COR-L47 (cell line): ENCODE measurements around the gene H2AZ1.
A peak's percentile ranks its signal among the peaks of the same experiment; 100 is the strongest.
"Not testable (repeated sequence)": the region's sequence is repeated elsewhere in the genome, so short reads cannot be mapped to it uniquely, and the experiment has no call there.

Source experiments
- DNase-seq: peaks from one replicate; lab custom pipeline; 2025; lab: John Stamatoyannopoulos, UW

The H2AZ1 gene

DNA sequence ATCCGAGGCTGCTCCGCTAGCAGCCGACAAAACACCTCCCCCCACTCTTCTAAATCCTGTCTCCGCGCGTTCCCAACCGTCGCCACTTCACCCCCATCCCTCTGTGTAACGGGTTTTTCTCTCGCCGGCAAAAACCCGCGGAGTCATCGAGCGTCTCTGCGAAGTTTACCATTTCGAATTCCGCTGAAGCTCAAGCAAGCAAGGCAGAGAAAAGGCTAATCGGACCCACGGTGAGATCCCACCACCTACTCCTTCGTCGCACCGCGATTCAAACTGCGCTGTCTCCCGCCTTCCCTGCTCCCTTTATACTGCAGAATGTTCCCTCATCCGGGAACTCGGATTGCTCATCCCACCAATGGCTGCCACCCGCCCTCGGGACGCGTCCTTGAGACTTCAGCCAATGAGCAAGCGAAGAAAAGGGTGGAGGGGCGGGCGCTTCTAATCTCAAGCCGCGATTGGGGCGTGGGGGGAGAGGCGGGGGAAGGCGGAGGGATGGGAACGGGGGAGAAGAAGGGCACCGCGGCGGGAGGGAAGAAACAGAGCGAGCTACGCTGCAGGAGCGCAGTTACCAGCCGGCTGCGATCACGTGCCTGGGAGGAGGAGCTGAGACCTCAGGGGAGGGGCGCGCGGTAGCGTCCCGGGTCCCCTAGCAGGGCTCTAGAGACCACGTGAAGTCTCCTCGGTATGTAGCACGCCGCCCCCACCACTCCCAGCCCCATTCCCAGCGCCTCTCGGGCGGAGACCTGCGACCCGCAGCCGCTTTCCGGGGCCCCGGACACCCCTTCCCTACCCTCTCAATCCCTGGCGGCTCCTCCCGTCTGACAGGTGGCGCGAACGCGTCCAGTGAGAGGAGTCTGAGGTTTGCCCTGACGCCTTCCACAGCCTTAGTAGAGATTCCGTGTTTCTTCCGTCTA is at the start of gene H2AZ1:
H2AZ1 (minus strand) TSS at position 277 of the 914 bp plus-strand sequence; CDS start at position 172, 105 bp downstream.
- peak; percentile 100 for DNase-seq

DNA sequence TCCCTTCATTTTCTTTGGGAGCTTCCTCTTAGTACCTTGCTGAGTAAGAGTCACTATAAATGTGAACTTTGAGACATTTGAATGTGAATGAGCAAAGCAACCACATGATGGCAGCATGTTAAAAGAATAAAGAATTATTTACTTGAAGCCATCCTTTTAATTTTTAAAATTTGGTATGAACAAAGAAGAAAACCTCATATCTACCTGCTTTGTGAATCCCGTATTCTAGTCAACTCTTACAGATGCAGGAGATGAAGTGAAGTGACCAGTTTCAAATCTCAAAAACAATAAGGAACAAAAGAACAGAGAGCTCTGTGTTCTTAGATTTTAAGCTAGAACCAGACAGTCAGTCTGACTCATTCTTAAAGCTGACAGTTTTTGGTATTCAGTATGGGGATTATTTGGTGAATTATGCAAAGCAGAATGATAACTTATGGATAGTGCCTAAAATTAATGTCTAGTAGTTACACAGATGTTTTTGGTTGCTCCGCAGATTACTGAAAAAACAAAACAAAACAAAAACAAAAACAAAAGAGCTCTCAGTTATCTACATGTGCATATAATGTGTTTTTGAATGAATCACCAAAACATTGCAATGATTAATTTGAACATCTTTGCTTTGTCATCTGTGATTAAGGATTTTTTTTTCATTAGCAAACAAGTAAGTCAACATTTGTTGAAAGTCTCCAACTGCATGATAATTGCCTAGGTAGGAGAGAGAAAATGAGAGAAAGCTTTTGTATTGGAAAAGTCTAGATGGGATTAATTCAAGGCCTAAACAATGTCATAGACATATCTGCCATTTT is 48.2 kb upstream of the H2AZ1 start:
- peak; percentile 29 for DNase-seq

DNA sequence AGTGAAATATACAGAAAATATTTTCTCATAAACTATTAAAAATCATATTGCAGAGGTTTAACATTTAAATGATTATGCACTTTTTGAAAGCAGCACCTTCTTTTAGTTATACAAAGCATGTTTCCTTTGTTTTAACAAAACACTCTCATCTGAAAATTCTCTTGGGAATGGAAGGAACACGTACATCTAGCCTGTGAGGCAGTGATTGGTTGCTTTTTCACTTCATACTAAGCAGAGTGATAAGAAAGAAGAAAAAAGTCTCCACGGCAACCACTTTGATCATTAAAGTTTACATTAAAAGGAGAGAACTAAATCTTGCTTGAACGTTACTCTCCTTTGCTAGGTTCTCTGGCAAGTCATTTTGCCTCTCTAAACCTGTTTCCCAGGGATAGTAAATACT is 41.7 kb upstream of the H2AZ1 start:
- DNase-seq = no peak

DNA sequence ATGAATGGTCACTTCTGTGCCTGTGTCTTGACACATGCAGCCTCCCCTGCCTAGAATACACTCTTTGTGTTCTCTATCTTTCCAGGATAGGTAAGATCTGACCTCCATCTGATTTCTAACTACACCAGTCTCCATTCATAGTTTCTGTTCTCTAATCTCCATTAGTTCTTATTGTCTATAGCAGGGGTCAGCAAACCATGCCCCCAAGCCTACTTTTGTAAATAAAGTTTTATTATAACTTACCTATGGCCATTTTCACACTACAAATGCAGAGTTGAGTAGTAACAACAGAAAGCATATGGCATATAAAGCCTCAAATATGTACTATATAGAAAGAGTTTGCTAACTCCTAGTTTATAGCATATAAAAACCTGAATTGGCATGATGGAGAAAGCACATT is 37.6 kb upstream of the H2AZ1 start:
- no peak for DNase-seq

DNA sequence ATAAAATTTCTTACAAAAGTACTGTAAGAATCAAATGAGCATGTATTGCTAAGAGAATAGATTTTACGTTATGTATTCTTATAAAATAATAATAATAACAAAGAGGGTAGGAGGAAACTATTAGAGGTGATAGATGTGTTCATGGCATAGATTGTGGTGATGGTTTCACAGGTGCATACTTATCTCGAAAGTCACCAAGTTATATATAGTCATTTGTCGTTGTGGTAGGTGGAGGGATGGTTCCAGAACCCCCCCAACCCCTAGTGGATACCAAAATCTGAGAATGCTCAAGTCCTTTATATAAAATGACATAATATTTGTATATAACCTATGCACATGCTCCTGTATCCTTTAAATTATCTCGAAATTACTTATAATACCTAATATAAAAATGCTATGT is 36.7 kb upstream of the H2AZ1 start:
- no peak for DNase-seq

DNA sequence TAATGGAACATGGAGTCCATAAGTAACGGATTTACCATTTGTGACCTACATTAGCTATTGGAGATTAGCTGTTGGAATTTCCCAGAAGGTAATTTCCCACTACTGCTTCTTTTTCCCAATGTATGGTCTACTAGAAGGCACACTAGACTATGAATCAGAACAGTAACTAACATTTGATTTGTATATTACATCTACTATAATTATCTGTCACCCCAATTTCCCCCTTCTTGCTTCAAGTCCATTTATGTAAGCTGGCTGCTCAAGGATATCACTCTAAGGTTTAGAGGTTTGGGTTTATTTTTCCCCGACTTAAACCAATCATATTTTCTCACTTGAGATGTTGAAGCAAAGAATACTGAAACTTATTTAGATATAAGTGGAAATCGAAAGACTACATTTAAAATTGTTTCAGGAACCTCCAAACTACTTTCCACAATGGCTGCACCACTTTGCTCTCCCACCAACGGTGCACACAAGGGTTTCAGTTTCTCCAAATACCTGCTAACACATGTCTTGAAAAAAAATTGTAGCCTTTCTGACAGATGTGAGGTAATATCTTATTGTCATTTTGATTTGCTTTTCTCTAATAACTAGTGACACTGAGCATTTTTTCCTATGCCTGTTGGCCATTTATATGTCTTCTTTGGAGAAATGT is 33.3 kb upstream of the H2AZ1 start:
- DNase-seq = no peak

DNA sequence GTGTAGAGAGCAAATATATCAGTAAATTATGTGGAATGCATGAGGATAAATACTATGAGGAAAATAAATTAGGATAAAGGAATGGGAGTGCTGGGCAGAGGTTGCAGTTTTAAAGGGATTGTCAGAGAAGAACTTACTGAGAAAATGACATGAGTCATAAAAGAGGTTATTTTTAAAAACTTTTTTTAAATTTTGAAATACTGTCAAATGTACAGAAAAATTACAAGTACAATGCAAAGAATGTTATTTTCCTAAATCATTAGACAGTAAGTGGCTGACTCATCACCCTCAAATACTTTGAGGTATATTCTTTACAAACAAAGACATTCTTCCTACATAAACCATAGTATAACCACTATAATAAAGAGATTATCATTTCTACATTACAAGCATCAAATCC is 29.8 kb upstream of the H2AZ1 start:
- DNase-seq = no peak

DNA sequence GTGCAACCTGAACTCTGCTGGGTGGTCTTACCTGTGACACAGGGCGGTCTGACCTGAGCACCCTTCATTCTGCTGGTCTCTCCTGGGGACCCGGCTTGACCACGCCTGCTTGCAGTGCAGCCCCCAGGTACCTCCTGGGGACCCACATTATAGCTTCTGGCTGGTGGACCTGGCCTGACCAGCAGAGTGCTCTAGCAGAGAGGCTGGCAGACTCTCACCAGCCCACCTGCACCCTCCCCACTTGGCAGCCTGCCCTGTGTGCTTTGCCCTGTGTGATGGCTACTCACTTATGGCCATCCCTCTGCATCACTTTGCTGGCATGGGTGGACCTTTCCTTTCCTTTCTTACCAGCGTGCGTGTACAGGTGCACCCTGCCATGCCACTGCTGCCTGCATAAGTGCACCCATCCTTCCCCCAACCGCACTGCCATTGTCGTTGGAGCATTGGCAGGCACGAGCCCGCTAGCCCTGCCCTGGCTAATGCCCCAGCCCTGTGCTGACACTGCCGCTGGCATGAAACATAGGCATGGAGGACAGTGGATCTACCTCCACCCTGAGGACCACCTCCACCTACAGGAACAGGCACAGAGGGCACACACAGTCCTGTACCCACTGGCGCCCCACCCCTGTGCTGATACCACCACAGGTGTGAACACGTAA is 21.5 kb upstream of the H2AZ1 start:
- no peak for DNase-seq

DNA sequence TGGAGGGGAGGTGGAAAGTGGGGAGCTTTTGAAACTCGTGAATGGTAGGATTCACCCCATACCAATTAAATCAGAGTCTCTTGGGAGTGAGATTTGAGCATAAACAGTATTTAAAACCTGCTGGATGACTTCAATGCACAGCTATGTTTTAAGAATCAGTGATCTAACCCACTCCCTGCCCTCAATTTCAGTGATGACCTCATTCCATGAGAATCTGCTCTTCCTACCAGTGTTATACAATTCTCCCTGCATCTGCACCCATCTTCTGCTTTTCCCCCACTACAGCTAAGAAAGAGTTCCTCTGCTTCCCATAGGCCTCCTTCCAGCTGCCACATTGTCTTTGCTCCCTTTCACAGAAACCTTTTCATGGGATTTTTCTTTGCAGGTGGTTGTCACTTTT is 18.3 kb upstream of the H2AZ1 start:
- DNase-seq = no peak

DNA sequence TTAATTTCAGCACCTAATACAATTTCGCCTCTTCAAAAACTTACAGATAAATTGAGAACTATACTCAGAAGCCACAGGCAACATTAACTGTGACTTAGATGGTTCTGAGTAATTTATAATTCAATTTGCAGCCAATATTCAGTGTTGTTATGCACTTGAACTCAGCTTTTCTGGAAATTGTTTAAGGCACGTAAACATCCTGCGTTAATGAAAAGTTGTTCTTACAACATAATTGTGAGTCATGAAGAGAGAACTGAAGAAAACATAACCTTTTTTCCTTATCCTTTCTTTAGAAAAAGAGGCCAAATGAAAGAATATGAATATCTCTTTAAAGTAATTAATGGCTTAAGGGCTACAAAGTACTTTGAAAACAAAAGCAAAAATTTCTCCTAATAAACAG is 16.6 kb upstream of the H2AZ1 start:
- no peak for DNase-seq

DNA sequence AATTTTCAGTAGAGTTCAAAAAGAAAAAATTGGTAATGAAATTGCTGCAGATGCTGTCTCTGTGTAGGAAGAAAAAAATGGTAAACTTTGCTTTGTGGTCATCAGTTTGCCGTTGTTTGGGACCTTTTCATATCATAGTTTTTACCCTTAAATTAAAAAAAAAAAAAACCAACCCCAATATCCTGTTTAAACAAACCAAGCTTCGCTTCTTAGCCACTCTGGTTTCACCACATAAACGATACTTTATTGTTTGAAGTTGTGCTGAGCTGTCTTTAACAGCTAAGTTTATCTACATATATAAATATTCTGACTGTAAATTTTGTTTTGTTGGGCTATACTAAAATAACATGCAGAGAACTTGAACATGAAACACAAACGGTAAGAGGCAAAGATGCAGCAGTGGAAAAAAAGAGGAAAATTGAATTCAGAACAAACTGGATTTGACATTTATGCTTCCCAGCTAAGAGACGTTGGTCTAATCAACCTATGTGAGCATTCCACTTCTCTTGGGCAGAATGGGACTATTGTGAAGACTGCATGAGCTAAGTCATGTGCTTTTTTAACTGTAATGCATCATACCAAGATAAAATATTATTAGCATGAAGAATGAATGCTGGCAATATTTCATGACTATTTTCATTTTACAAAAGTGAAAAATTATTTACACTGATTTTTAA is 15.7 kb upstream of the H2AZ1 start:
- DNase-seq = no peak

DNA sequence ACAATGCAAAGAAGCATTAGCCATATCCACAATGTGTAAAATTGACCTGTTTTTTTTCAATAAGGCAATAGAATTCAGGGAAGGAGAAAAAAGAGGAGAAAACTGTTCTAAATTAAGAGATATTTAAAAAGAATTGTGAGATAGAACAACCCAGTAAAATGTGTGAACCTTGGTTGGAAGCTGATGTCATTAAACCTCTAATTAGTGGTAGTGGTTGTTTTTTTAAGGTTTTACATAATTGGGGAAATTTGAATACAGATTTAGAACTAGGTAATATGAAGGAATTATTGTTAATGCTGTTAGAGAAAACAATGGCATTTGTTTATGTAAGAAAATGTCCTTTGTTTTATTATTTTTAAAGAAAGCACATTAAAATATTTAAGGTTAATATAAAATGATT is 15.1 kb upstream of the H2AZ1 start:
- no peak for DNase-seq

DNA sequence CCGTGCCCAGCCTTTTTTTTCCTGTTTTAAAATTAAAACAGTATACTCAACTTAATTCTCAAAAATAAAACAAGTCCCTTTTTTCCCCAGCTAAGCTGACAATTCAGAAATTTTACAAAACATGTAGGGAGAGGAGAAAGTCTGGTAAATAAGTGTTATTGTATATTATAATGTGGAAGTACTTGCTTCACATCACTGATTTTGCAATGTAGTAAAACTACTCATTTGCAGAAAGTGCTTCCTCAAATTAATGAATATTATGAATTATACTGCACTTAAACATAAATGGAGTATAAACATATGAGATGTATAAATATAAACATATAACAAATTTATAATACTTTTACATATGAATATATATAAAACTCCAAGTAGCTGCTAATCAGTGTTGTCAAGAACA is 11.6 kb upstream of the H2AZ1 start:
- DNase-seq = no peak

DNA sequence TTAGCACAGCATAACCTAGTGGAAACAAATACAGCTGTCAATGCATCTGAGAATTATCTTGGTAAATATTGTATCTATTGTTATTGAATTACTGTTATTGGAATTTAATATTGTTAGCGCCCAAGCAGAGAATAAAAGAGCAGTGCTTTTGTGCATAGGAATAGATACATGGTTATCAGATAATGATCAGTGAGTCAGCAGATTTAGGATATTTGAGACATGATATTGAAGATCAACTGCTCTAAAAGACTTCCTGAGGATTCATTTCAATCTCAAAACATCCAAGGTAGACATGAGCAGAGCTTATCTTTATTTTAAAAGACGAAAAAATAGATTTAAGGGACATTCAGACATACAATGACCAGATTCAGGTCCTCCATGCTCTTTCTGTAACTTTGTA is 10.6 kb upstream of the H2AZ1 start:
- DNase-seq = no peak

DNA sequence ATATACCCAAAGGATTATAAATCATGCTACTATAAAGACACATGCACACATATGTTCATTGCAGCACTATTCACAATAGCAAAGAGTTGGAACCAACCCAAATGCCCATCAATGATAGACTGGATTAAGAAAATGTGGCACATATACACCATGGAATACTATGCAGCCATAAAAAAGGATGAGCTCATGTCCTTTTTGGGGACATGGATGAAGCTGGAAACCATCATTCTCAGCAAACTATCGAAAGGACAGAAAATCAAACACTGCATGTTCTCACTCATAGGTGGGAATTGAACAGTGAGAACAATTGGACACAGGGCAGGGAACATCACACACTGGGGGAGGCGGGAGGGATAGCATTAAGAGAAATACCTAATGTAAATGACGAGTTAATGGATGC is 8.1 kb upstream of the H2AZ1 start:
- not testable (repeated sequence) for DNase-seq

DNA sequence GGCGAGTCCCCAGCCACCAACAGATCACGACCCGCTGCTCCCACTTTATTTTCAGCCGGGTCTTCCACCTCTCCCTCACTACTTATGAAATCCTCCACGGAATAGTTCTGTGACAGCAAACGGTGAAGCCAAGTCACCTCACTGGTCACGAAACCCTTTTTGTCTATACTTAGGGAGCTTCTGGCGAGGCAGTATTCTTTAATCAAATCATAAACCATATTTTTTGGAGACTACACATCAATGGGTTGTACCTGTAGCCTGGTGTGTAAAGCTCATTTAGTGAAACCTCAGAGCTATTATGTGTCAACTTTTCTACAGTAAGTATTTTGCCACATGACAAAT is 809 bp upstream of the H2AZ1 start:
- no peak for DNase-seq

DNA sequence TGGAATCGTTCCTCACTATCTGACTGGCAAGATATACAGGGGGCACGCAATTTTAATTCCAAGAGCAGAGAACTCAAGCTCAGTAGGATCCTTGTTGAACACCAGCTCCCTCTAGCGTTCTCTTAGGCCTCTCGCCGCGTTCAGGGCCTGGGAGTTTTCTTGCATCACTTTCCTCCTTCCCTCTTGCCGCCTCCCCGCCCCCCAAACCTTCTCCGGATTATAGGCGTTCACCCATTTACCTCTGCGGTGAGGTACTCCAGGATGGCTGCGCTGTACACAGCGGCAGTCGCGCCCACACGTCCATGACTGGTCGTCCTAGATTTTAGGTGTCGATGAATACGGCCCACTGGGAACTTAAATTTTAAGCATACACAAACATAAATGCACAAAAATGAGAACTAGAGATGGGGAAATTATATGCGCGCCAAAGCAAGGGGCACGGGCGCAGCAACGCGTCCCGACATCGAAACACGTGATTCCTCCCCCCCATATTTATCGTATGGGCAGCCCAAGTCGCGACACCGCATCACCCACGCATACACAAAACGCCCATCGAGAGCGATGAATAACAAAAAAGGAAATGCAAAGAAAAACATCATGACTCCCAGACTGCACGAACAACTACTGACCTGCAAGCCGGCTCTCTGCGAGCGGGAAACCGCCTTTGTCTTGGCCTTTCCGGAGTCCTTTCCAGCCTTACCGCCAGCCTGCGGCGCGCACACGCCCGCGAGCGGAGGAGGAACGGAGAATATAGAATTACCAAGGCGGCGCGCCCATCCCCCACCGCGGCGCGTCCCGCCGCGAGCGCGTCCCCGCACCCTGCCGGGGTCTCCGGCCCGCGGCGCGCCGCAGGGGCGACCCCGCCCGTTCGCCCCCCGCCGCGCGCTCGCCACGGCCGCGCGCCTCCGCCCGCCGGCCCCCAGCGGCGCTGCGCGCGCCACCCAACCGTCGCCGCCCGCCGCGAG is 759 bp downstream of the H2AZ1 start:
- peak; percentile 93 for DNase-seq

DNA sequence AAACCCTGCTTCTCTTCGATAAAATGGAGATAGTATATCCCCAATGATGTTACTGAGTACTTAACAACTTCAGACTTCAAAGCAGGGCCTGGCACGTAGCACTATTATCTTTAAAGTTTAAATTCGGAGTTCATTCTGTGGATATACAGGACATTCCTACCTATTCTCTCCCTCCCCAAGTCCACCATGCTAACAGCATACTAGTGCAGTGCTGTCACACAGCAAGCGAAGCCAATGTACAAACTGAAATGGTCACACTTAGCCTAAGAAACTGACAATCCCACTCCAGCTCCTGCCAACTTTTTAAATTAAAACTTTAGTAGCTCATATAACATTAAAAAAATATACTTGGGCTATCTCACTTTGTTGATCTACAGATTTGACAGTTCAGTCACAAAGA is 2.5 kb downstream of the H2AZ1 start:
- DNase-seq = no peak

DNA sequence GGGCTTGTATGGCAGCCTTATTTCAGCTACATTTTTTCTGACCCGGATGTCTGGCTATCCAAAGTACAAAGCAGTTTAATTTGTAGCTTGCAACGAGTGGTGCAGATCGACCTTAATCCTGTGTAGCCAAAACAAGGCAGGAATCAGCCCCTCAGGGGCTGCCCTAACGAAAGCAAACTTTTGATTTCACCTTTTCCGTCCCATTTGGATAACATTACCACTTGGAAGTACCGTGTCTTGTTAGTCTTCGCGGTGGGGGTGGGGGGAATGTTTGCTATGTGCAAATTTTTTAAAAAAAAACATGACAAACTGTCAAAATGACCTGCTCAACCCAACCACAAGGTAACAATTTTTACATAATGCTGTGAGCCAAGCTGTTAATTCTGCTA is 2.9 kb downstream of the H2AZ1 start:
- DNase-seq = no peak

DNA sequence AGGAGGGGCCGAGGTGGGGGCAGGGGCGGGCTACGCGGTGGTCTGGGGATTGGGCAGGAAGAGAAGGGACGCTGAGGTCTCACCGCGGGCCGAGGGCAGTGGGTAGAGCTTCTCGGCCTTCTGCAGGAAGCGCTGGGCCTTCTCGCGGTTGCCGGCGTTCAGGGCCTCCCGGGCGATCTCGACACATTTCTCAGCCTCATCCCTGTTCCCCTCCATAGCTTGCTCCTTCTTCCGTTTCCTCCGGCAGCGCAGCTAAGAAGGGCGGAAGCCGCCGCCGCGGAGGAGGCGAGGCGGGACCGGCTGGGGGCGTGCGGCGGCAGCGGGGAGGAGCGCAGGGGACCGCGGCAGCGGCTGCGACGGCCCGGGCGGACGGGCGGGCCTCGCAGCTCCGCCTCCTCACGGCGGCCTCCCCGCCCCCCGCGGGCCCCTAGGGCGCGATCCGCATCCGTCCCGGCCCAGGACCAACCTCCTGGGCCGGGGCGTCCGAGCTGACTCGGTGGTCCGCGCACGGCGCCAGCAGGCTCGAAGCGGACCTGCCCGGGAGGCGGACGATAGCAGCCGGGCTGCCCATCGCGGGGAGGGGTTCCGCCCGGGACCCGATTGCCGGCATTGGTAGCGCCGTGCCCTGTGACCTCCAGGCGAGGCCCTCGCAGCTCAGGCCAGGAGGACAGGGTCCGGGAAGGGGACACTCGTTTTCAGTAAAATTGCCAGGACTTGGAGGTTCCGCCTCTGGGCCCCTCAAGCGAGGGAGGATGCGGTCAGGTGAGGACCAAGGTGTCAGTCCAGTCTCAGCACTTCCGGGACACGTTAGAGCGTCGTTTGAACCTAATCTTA is 3.5 kb downstream of the H2AZ1 start, which contains the start of gene DNAJB14:
DNAJB14 (minus strand) TSS at position 263 of the 834 bp plus-strand sequence; CDS start at position 216, 47 bp downstream.
- peak; percentile 52 for DNase-seq
